Motor neuron (in vitro differentiated cells): ENCODE measurements around the gene ZNF283. TPM values are rescaled to one million over a fixed set of nuclear protein-coding genes. Genes with fewer than 3 reads are reported as not detected.
"Not testable (repeated sequence)": the region's sequence is repeated elsewhere in the genome, so short reads cannot be mapped to it uniquely, and the experiment has no call there.

ENCODE experiments used
- ATAC-seq, 8 experiments: fragments of 200-7000 bp; cut with Tn5 transposase; replicated peaks in 6 of 8; 2 replicates each; pipeline ENCODE4 v1.8.0; 2021; ENCODE audit warnings: mild to moderate bottlenecking in 8 of 8, moderate library complexity in 8 of 8
- H3K27ac ChIP-seq, 2 donors: fragments of 250-450 bp; sonication (Bioruptor Pico); 2 replicates each; pipeline ENCODE4 v1.9.0; 2021; ENCODE audit warnings: antibody characterized with exemption in 2 of 2, mild to moderate bottlenecking in 2 of 2, moderate library complexity in 1 of 2
- H3K4me1 ChIP-seq, 2 donors: fragments of 250-450 bp; sonication (Bioruptor Pico); replicated peaks in 1 of 2; 2 replicates each; pipeline ENCODE4 v1.6.1; 2021; ENCODE audit warnings: antibody characterized with exemption in 2 of 2, mild to moderate bottlenecking in 2 of 2, moderate library complexity in 1 of 2
- H3K4me3 ChIP-seq, 5 donors: fragments of 250-450 bp; sonication (Bioruptor Pico); 2 replicates each; pipeline ENCODE4 v1.9.0; 2021; ENCODE audit warnings: antibody characterized with exemption in 5 of 5, mild to moderate bottlenecking in 5 of 5, moderate library complexity in 4 of 5
- WGBS, 10 experiments: fragments of 450-650 bp; shearing (Covaris generic); methylation state at CpG; one replicate each; pipeline ENCODE4 v1.0.0; 2022; 5-methylcytosine and 5-hydroxymethylcytosine counted together
- in situ Hi-C, 9 experiments: fragments of 400-800 bp; cut with MboI; loops; one replicate each; pipeline ENCODE4 v1.15.0; 2021; ENCODE audit warnings: low sequenced_read_pairs in 9 of 9, low pct_unique_long_range_greater_than_20kb in 2 of 9; ENCODE audit not compliant: unreplicated experiment in 9 of 9
- total RNA-seq, 8 experiments: library from RNA; unstranded; fragments of 300-600 nt; gene quantifications; 2 replicates each; pipeline versions ENCODE4 v1.2.3 to v1.2.4, GENCODE V29; 2022

The ZNF283 gene
- total RNA-seq, 8 experiments from 2014 or later: 4.0 to 36.9 (median 13.8) TPM

DNA sequence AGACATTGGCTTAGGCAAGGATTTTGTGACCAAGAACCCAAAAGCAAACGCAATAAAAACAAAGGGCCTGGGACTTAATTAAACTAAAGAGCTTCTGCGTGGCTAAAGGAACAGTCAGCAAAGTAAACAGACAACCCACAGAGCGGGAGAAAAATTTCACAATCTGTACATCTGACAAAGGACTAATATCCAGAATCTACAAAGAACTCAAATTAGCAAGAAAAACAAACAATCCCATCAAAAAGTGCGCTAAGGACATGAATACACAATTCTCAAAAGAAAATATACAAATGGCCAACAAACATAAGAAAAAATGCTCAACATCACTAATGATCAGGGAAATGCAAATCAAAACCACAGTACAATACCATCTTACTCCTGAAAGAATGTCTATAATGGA, 2.5 kb upstream of the ZNF283 start:
- H3K4me3 ChIP-seq, ATAC-seq, H3K27ac ChIP-seq, in situ Hi-C loops, H3K4me1 ChIP-seq: not testable (repeated sequence)
- WGBS, 10 experiments: 22 to 100% (median 51%) methylated on average over 1 to 4 of the region's 4 CpGs

DNA sequence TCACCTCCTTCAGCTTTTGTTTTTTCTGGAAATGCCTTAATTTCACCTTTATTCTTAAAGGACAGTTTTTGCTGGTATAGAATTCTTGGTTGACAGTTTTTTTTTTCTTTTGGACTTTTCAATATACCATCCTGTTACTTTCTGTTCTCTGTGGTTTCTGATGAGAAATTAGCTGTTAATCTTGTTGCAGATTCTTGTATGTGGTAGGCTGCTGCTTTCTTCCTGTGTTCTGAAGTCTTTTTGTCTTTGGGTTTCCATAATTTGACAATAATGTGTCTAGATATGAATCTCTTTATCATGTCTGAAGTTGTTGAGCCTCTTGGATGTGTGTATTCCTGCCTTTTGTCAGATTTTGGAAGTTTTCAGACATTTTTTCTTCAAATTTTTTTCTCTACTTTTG, 12.0 kb downstream of the ZNF283 start:
- ATAC-seq: no peak

DNA sequence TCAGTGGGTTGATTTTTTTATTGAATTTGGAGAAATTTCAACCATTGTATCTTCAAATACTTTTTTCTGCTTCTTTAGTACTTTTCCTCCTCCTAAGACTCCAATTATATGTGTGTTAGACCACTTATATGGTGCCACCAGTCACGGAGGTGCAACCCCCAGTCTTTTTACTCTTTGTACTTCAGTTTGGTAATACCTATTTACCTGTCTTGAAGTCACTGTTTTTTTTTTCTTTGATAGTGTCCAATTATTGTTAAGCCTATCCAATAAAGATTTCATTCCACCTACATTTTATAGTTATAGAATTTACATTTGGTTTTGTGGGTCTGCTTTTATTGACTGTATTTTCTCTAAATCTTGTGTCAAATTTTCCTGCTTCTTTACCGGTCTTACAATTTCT, 14.9 kb downstream of the ZNF283 start:
- in situ Hi-C loops: no loop called here
- Histone ChIP-seq H3K4me3 (no peak overlapping the region), H3K27ac (no peak overlapping the region), H3K4me1 (no peaks in the 10 kb centered on the region)
- no peak for ATAC-seq
- 32 to 96% (median 71%) methylated on average over 2 of the region's 2 CpGs; no CpG with 5 or more reads in 1 of the 10 experiments for WGBS, 10 experiments

More for the DNA sequence above, 12.0 kb downstream of the ZNF283 start:
- H3K4me1 ChIP-seq: no peaks in the 10 kb centered on the region
- H3K4me3 ChIP-seq: no peak overlapping the region
- no peak overlapping the region for H3K27ac ChIP-seq
- in situ Hi-C loops: no loop called here

DNA sequence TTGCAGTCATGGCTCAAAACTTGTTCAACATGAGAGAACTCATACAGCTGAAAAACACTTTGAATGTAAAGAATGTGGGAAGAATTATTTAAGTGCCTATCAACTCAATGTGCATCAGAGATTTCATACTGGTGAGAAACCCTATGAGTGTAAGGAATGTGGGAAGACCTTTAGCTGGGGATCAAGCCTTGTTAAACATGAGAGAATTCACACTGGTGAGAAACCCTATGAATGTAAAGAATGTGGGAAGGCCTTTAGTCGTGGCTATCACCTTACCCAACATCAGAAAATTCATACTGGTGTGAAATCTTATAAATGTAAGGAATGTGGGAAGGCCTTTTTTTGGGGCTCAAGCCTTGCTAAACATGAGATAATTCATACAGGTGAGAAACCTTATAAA, 20.1 kb downstream of the ZNF283 start:
- ATAC-seq: no peak
- Histone ChIP-seq H3K27ac (no peak overlapping the region), H3K4me1 (no peaks in the 10 kb centered on the region), H3K4me3 (no peak overlapping the region)
- 20 to 100% (median 80%) methylated on average over 1 of the region's 1 CpG; no CpG with 5 or more reads in 1 of the 10 experiments for WGBS, 10 experiments
- in situ Hi-C loops: no loop called here

DNA sequence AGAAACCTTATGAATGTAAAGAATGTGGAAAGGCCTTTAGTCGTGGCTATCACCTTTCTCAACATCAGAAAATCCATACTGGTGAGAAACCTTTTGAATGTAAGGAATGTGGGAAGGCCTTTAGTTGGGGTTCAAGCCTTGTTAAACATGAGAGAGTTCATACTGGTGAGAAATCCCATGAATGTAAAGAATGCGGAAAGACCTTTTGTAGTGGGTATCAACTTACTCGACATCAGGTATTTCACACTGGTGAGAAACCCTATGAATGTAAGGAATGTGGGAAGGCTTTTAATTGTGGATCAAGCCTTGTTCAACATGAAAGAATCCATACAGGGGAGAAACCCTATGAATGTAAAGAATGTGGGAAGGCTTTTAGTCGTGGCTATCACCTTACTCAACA, 20.8 kb downstream of the ZNF283 start:
- 33 to 100% (median 80%) methylated on average over 2 to 4 of the region's 4 CpGs; no CpG with 5 or more reads in 1 of the 10 experiments for WGBS, 10 experiments
- H3K27ac ChIP-seq: no peak overlapping the region
- no peak overlapping the region for H3K4me3 ChIP-seq
- H3K4me1 ChIP-seq: no peaks in the 10 kb centered on the region
- in situ Hi-C loops: no loop called here
- no peak for ATAC-seq

DNA sequence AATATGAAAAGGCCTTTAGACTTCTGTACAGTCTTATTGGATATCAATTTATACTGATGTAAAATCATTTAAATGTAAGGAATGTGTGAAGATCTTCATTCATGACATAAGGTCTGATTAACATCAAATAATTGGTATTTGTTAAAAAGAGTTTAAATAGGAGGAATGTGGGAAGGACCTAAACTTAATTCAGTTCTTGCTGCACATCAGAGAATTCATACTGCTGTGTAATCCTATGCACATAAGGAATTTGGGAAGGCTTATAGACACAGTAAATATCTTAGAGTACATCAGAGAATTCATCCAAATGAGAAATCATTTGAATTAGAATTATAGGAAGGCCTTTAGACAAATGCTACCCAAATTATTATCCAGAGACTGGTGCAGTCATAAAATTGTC, 21.7 kb downstream of the ZNF283 start:
- in situ Hi-C loops: no loop called here
- Histone ChIP-seq H3K4me3 (no peak overlapping the region), H3K27ac (no peak overlapping the region), H3K4me1 (no peaks in the 10 kb centered on the region)
- no peak for ATAC-seq

DNA sequence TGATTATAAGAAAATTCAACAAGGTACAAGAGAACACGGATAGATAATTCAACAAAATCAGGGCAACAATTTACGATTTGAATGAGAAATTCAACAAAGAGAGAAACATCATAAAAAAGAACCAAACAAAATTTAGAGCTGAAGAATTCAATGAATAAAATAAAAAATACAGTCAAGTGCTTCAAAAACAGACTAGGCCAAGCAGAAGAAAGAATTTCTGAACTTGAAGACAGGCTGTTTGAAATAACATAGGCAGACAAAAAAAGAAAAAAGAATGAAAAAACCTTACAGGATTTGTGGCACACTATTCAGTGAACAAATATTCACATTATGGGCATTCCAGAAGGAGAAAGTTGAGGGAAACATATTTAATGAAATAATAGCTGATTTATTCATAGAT, 31.1 kb downstream of the ZNF283 start:
- in situ Hi-C loops: no loop called here
- Histone ChIP-seq H3K4me3 (no peak overlapping the region), H3K4me1 (no peaks in the 10 kb centered on the region), H3K27ac (no peak overlapping the region)
- ATAC-seq: no peak
- WGBS, 10 experiments: 61 to 100% (median 81%) methylated on average over 2 of the region's 2 CpGs

DNA sequence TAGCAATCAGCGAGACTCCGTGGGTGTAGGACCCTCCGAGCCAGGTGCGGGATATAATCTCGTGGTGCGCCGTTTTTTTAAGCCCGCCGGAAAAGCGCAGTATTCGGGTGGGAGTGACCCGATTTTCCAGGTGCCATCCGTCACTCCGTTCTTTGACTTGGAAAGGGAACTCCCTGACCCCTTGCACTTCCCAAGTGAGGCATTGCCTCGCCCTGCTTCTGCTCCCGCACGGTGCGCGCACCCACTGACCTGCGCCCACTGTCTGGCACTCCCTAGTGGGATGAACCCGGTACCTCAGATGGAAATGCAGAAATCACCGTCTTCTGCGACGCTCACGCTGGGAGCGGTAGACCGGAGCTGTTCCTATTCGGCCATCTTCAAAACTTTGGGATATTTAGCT, 39.8 kb downstream of the ZNF283 start:
- H3K4me1 ChIP-seq, H3K4me3 ChIP-seq, H3K27ac ChIP-seq, ATAC-seq, in situ Hi-C loops: not testable (repeated sequence)
- WGBS, 10 experiments: 75 to 100% (median 98%) methylated on average over 1 to 8 of the region's 28 CpGs; no CpG with 5 or more reads in 5 of the 10 experiments

DNA sequence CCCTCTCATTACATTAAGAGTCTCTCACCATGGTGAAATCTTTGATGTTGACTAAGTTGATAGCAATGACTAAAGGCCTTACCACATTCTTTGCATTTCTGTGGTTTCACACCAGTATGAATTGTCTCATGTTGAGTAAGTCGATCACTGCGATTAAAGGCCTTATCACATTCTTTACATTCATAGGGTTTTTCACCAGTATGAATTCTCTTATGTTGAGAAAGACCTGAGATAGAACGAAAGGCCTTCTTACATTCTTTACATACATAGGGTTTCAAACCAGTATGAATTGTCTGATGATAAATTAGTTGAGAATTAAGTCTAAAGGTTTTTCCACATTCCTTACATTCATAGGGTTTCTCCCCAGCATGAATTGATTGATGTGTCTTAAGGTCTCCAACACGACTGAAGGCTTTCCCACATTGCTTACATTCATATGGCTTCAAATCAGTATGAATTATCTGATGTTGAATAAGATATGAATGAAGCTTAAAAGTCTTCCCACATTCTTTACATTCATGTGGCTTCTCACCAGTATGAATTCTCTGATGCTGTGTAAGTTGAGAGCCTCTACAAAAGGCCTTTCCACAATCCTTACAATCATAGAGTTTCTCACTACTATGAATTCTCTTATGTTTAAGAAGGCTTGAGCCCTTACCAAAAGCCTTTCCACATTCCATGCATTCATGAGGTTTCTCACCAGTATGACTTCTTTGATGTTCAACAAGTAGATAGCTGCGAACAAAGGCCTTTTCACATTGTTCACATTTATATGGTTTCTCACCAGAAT, 45.6 kb downstream of the ZNF283 start:
- no peak for ATAC-seq
- in situ Hi-C loops: no loop called here
- H3K4me3 ChIP-seq: no peak overlapping the region

DNA sequence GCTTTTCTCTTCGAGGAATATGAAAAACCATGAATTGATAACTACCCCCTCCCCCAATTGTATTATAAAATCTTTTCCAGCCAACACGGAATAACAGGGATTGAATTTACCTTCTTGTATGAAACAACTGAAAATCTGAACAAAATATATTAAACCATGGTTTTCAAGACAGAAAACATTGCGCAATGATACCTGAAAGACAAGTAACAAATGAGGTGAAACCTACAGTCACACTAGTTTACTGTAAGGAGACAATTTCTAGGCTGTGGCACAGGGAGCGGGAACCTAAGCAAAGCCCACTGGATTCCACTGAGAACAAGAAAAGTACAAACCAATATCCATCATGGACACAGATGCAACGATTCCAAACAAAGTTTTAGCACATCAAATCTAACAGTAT, 53.4 kb downstream of the ZNF283 start:
- in situ Hi-C loops: no loop called here
- Histone ChIP-seq H3K4me1 (no peaks in the 10 kb centered on the region), H3K4me3 (no peak overlapping the region), H3K27ac (no peak overlapping the region)
- no peak for ATAC-seq
- WGBS, 10 experiments: 13 to 80% (median 53%) methylated on average over 2 to 5 of the region's 5 CpGs

More for the DNA sequence above, 45.6 kb downstream of the ZNF283 start:
- Histone ChIP-seq H3K27ac (no peak overlapping the region), H3K4me1 (no peaks in the 10 kb centered on the region)
- 0 to 89% (median 61%) methylated on average over 1 to 5 of the region's 5 CpGs for WGBS, 10 experiments

DNA sequence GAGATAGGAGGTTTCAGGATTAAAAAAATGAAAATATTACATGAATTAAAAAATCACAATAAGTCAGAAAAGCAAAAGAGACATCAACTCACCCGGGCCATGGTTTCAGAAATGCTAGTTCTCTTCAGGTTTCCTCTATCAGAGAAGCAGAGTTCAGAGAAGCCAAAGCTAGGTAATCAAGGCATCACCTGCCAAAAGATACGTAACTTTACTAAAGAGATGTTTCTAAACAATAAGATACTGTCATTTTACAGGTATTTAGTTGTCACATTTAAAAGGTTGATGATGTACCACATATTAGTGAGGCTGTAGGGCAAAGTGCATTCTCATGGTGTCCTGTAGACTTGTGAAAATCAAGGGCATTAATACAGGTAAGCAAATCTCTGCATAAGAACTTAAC, 56.7 kb downstream of the ZNF283 start, which contains the start of gene ZNF404:
ZNF404 (minus strand) TSS at position 101 of the 400 bp plus-strand sequence.
- Histone ChIP-seq H3K4me3 (no peak within 1 kb of the TSS), H3K4me1 (no peaks in the 10 kb centered on the region), H3K27ac (no peak within 1 kb of the TSS)
- in situ Hi-C loops: no loop called here
- ATAC-seq: no peak
- 0 to 100% (median 37%) methylated on average over 1 to 2 of the region's 2 CpGs for WGBS, 10 experiments

DNA sequence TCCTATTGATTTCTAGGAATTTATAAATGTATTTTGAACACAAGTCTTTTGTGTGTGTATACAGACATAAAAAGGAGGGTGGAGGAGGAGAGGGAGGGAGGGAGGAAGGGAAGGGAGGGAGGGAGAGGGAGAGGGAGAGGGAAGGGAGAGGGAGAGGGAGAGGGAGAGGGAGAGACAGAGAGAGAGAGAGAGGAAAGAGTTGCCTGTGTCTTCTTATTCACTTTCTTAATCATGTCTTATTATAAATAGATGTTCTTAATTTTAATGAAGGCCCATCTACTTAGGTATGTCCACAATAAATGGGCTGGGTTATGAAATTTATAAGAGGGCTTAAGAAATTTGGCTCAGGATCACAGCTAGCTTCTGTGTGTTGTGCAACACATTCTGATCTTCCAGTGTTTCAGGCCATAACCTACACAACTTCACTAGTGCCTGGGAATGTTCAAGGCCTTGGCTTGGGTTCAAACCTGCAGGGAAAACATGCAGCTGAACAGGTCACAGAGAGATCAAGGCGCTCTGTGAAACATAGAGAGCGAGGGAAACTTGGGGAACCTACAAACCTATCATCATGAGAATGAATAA, 68.7 kb downstream of the ZNF283 start:
- ATAC-seq: no peak
- 27 to 92% (median 60%) methylated on average over 1 to 2 of the region's 2 CpGs; no CpG with 5 or more reads in 2 of the 10 experiments for WGBS, 10 experiments
- Histone ChIP-seq H3K4me3 (no peak overlapping the region), H3K27ac (no peak overlapping the region), H3K4me1 (no peaks in the 10 kb centered on the region)
- in situ Hi-C loops: no loop called here
